Measurements from ENCODE around the gene PHETA1.

Gene PHETA1

DNA sequence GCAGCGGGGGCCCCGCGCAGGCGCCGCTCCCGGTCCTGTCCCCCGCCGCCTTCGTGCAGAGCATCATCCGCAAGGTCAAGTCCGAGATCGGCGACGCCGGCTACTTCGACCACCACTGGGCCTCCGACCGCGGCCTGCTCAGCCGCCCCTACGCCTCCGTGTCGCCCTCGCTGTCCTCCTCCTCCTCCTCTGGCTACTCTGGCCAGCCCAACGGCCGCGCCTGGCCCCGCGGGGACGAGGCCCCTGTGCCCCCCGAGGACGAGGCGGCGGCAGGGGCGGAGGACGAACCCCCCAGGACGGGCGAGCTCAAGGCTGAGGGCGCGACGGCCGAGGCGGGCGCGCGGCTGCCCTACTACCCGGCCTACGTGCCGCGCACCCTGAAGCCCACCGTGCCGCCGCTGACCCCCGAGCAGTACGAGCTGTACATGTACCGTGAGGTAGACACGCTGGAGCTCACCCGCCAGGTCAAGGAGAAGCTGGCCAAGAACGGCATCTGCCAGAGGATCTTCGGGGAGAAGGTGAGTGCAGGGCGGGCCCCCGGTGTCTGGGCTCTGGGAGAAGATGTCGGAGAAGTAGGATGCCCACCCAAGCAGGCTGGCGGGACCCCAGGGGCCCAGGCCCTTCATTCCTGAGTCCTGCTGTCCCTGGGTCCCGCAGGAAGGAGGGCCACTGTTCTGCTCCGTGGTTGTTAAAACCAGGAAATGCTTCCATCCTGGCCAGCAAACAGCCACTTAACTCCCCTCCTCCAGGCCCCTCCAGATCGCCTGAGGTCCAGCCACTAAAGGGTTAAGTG, 48.4 kb downstream of the PHETA1 start:
- DNase-seq (ENCODE audit: low read depth): no peak

- no peak for DNase-seq (ENCODE audit: low read depth)
Measured at GRCh38 chr12:111319600-111320257, 49.2 kb downstream of the PHETA1 start.

DNA sequence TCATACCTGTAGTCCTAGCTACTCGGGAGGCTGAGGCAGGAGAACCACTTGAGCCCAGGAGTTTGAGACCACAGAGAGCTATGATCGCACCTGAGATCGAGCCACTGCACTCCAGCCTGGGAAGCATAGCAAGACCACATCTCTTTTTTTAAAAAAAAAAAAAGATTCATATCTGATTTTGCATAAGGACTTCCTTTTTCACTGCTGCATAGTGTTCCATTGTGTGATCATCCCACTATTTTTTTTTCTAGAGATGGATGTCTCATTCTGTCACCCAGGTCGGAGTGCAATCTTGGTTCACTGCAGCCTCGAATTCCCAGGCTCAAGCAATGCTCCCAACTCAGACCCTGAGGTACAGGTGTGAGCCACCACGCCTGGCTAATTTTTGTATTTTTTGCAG, 50.4 kb downstream of the PHETA1 start:
- no peak for DNase-seq (ENCODE audit: low read depth)

DNA sequence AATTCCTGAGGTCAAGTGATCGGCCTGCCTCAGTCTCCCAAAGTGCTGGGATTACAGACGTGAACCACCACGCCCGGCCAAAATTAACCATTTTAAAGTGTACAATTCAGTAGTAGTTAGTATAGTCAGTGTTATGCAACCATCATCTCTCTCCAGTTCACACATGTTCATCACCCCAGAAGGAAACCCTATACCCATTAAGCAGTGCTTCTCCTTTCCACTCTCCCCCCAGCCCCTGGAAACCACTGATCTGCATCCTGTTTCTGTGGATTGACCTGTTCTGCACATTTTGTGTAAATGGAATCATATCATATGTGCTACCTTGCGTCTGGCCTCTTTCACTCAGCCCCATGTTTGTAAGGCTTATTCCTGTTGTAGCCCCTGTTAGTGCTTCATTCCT, 52.2 kb downstream of the PHETA1 start:
- no peak for DNase-seq (ENCODE audit: low read depth)

- DNase-seq (ENCODE audit: low read depth): no peak
Measured at GRCh38 chr12:111314953-111315539, 53.8 kb downstream of the PHETA1 start.

- DNase-seq (ENCODE audit: low read depth): peak; percentile 62
Measured at GRCh38 chr12:111313833-111314259, 55.0 kb downstream of the PHETA1 start.

- DNase-seq (ENCODE audit: low read depth): no peak
Measured at GRCh38 chr12:111312708-111313107, 56.2 kb downstream of the PHETA1 start.

GRCh38 chr12:111312016-111312415, 56.9 kb downstream of the PHETA1 start:
- DNase-seq (ENCODE audit: low read depth): no peak

DNA sequence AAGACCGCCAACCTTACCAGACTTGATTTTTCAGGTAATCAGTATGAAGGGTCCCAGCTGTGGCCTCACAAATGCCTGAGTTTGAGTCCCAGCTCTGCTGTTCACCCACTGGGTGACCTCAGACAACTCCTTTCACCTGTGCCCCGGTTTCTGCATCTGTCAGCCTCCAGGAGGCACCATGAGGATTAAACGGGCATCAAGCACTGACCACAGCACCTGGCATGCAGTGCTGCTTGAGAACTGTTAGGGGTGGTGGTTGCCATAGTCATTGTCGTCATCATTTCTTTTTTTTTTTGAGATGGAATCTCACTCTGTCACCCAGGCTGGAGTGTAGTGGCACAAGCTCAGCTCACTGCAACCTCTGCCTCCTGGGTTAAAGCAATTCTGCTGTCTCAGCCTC, 57.9 kb downstream of the PHETA1 start:
- DNase-seq (ENCODE audit: low read depth): no peak

Data from stimulated activated CD8-positive, alpha-beta memory T cell treated with anti-CD3 and anti-CD28 coated beads, Interleukin-15, amount 100 ng/mL, for 24 hours (primary cell).